Colonic mucosa (tissue), 4 donors: ENCODE data around the gene PODN. TPM values are rescaled to one million over a fixed set of nuclear protein-coding genes. Genes with fewer than 3 reads are reported as not detected.

Experiments
- DNase-seq: peaks from one replicate; pipeline ENCODE4 v3.0.0-alpha.2; 2020
- H3K27ac ChIP-seq: fragments of 200-600 bp; one replicate; pipeline ENCODE4 v1.8.0; 2021
- H3K27me3 ChIP-seq: fragments of 200-600 bp; one replicate; pipeline ENCODE4 v1.8.0; 2021
- H3K36me3 ChIP-seq: fragments of 200-600 bp; one replicate; pipeline ENCODE4 v1.8.0; 2021
- H3K4me1 ChIP-seq: fragments of 200-600 bp; one replicate; pipeline ENCODE4 v1.8.0; 2021; ENCODE audit warnings: mild to moderate bottlenecking
- H3K4me3 ChIP-seq: fragments of 200-600 bp; one replicate; pipeline ENCODE4 v1.8.0; 2021
- H3K9ac ChIP-seq, 2 donors: one replicate each; pipeline ENCODE4 v1.7.0; 2013; ENCODE audit warnings: control low read depth in 2 of 2, low read depth in 2 of 2, low read length in 2 of 2
- H3K9me3 ChIP-seq: fragments of 200-600 bp; one replicate; pipeline ENCODE4 v1.8.0; 2021
- CTCF ChIP-seq: fragments of 200-600 bp; IDR thresholded peaks from one replicate; pipeline ENCODE4 v1.8.0; 2022; ENCODE audit warnings: antibody characterized with exemption, mild to moderate bottlenecking
- intact Hi-C: fragments of 100-400 bp; cut with DNase I; formaldehyde crosslinking; loops from one replicate; pipeline ENCODE4 v1.14.1; 2022
- total RNA-seq, 2 donors: library from RNA; stranded (reverse); fragmentation: NEBNext Ultra II Directional in 1 of 2; extraction: Animal tissue kit (Norgen Biotek cat#: 25700) in 1 of 2; gene quantifications; one replicate each; pipeline ENCODE4 v1.2.1, GENCODE V29; 2021
- donor health status: healthy.
- donor health status: DM: no; HTN: no; CAD: no.
- donor health status: DM: no; HTN: no; CAD: no.

The PODN gene
- total RNA-seq, 2 donors from 2014 or later, result 3.2 to 9.1 TPM

- H3K27ac ChIP-seq, result no peak overlapping the region
- no peak for DNase-seq
- no peak for TF ChIP-seq CTCF
- no peaks in the 10 kb centered on the region for H3K9me3 ChIP-seq
- intact Hi-C loops, result no loop called here
- H3K27me3 ChIP-seq, result no peaks in the 10 kb centered on the region
- H3K4me3 ChIP-seq, result no peak overlapping the region
- no peaks in the 10 kb centered on the region for H3K4me1 ChIP-seq
- no peaks in the 10 kb centered on the region for H3K36me3 ChIP-seq
- H3K9ac ChIP-seq, result no peak overlapping the region
These were observed 53.6 kb downstream of the PODN start for GRCh38 chr1:53115403-53116306.

- intact Hi-C loops, result no loop called here
- H3K36me3 ChIP-seq, result no peaks in the 10 kb centered on the region
- H3K27me3 ChIP-seq, result no peaks in the 10 kb centered on the region
- no peak for TF ChIP-seq CTCF
- no peak overlapping the region for H3K4me3 ChIP-seq
- H3K9ac ChIP-seq, result no peak overlapping the region
- no peak overlapping the region for H3K27ac ChIP-seq
- H3K4me1 ChIP-seq, result no peaks in the 10 kb centered on the region
- DNase-seq, result no peak
- no peaks in the 10 kb centered on the region for H3K9me3 ChIP-seq
These were observed 54.3 kb downstream of the PODN start for GRCh38 chr1:53116307-53116810.

- Histone ChIP-seq H3K9me3 (no peaks in the 10 kb centered on the region), H3K4me1 (no peaks in the 10 kb centered on the region), H3K4me3 (no peak overlapping the region), H3K9ac (no peak overlapping the region), H3K27ac (no peak overlapping the region), H3K27me3 (no peaks in the 10 kb centered on the region), H3K36me3 (no peaks in the 10 kb centered on the region)
- DNase-seq, result no peak
- intact Hi-C loops, result no loop called here
- TF ChIP-seq CTCF, result no peak
These were observed 55.1 kb downstream of the PODN start for GRCh38 chr1:53116933-53117600.

- Histone ChIP-seq H3K27ac (no peak overlapping the region), H3K27me3 (no peaks in the 10 kb centered on the region), H3K9me3 (no peaks in the 10 kb centered on the region), H3K4me1 (no peaks in the 10 kb centered on the region), H3K4me3 (no peak overlapping the region), H3K9ac (no peak overlapping the region), H3K36me3 (no peaks in the 10 kb centered on the region)
- intact Hi-C loops, result no loop called here
- no peak for DNase-seq
- no peak for TF ChIP-seq CTCF
These were observed 55.8 kb downstream of the PODN start for GRCh38 chr1:53117836-53118235.

GRCh38 chr1:53120659-53121058, 58.6 kb downstream of the PODN start:
- no peak overlapping the region for H3K4me3 ChIP-seq
- H3K27me3 ChIP-seq, result no peaks in the 10 kb centered on the region
- H3K4me1 ChIP-seq, result no peaks in the 10 kb centered on the region
- no peak for TF ChIP-seq CTCF
- no peaks in the 10 kb centered on the region for H3K9me3 ChIP-seq
- H3K27ac ChIP-seq, result no peak overlapping the region
- intact Hi-C loops, result no loop called here
- no peaks in the 10 kb centered on the region for H3K36me3 ChIP-seq
- no peak for DNase-seq
- no peak overlapping the region for H3K9ac ChIP-seq
